Measurements from ENCODE around the gene APOE. TPM values are rescaled to one million over a fixed set of nuclear protein-coding genes. Genes with fewer than 3 reads are reported as not detected.
"Not testable (repeated sequence)": the region's sequence is repeated elsewhere in the genome, so short reads cannot be mapped to it uniquely, and the experiment has no call there.

Gene APOE
- not detected for polyA plus RNA-seq

GRCh38 chr19:44905437-44906160, at the start of gene APOE:
Gene APOE, plus strand, starts transcription at chr19:44905796. Its CDS starts 829 bp downstream, at chr19:44906625.
- H3K27me3 Mint-ChIP-seq, result peaks cover 16% of the 10 kb centered on the region
- H3K9me3 Mint-ChIP-seq, result no peaks in the 10 kb centered on the region
- no peak within 1 kb of the TSS for H3K27ac Mint-ChIP-seq
- H3K36me3 Mint-ChIP-seq, result no peaks in the 10 kb centered on the region
- peaks cover 0 to 6% (median 4%) of the 10 kb centered on the region in 3 donors for H3K4me1 Mint-ChIP-seq
- peak within 1 kb of the TSS in 2 of 4 donors; percentile 49 to 80 for H3K4me3 Mint-ChIP-seq

GRCh38 chr19:44856421-44857083, 49.0 kb upstream of the APOE start:
- peaks cover 18% of the 10 kb centered on the region for H3K27me3 Mint-ChIP-seq
- H3K4me3 Mint-ChIP-seq, result no peak overlapping the region
- H3K4me1 Mint-ChIP-seq, result no peaks in the 10 kb centered on the region
- no peak overlapping the region for H3K27ac Mint-ChIP-seq
- peaks cover 0 to 2% (median 0%) of the 10 kb centered on the region in 3 donors for H3K9me3 Mint-ChIP-seq
- no peaks in the 10 kb centered on the region for H3K36me3 Mint-ChIP-seq

GRCh38 chr19:44857837-44858236, 47.8 kb upstream of the APOE start:
- Mint-ChIP-seq H3K36me3 (no peaks in the 10 kb centered on the region), H3K4me1 (no peaks in the 10 kb centered on the region), H3K27ac (no peak overlapping the region), H3K9me3 (peaks cover 0 to 2% (median 0%) of the 10 kb centered on the region in 3 donors), H3K4me3 (no peak overlapping the region), H3K27me3 (peaks cover 16% of the 10 kb centered on the region)

GRCh38 chr19:44861576-44861975, 44.0 kb upstream of the APOE start:
- not testable (repeated sequence) for H3K36me3 Mint-ChIP-seq, H3K4me1 Mint-ChIP-seq, H3K27ac Mint-ChIP-seq, H3K9me3 Mint-ChIP-seq, H3K4me3 Mint-ChIP-seq
- H3K27me3 Mint-ChIP-seq, result peaks cover 14% of the 10 kb centered on the region

- no peaks in the 10 kb centered on the region for H3K36me3 Mint-ChIP-seq
Observed at GRCh38 chr19:44863990-44864389, 41.6 kb upstream of the APOE start.

GRCh38 chr19:44865196-44865767, 40.3 kb upstream of the APOE start:
- H3K9me3 Mint-ChIP-seq, result no peaks in the 10 kb centered on the region
- peaks cover 5% of the 10 kb centered on the region for H3K27me3 Mint-ChIP-seq
- peaks cover 2% of the 10 kb centered on the region for H3K36me3 Mint-ChIP-seq
- H3K27ac Mint-ChIP-seq, result no peak overlapping the region
- H3K4me3 Mint-ChIP-seq, result no peak overlapping the region
- H3K4me1 Mint-ChIP-seq, result no peaks in the 10 kb centered on the region

More at GRCh38 chr19:44863990-44864389, 41.6 kb upstream of the APOE start:
- Mint-ChIP-seq H3K4me3 (no peak overlapping the region), H3K9me3 (no peaks in the 10 kb centered on the region), H3K27me3 (peaks cover 11% of the 10 kb centered on the region), H3K27ac (no peak overlapping the region), H3K4me1 (no peaks in the 10 kb centered on the region)

- Mint-ChIP-seq H3K4me1 (no peaks in the 10 kb centered on the region), H3K27ac (no peak overlapping the region), H3K4me3 (no peak overlapping the region), H3K36me3 (peaks cover 2% of the 10 kb centered on the region), H3K9me3 (no peaks in the 10 kb centered on the region), H3K27me3 (peaks cover 5% of the 10 kb centered on the region)
Observed at GRCh38 chr19:44866664-44867063, 38.9 kb upstream of the APOE start.

GRCh38 chr19:44867578-44867977, 38.0 kb upstream of the APOE start:
- peak overlapping the region in 1 of 4 donors; percentile 28 for H3K4me3 Mint-ChIP-seq
- peaks cover 2% of the 10 kb centered on the region for H3K36me3 Mint-ChIP-seq
- H3K27ac Mint-ChIP-seq, result no peak overlapping the region
- no peaks in the 10 kb centered on the region for H3K9me3 Mint-ChIP-seq
- H3K27me3 Mint-ChIP-seq, result peaks cover 5% of the 10 kb centered on the region
- no peaks in the 10 kb centered on the region for H3K4me1 Mint-ChIP-seq

- Mint-ChIP-seq H3K9me3 (no peaks in the 10 kb centered on the region), H3K27me3 (peaks cover 11% of the 10 kb centered on the region), H3K36me3 (peaks cover 2% of the 10 kb centered on the region), H3K27ac (no peak overlapping the region), H3K4me1 (no peaks in the 10 kb centered on the region), H3K4me3 (no peak overlapping the region)
Observed at GRCh38 chr19:44869733-44870470, 35.7 kb upstream of the APOE start.

GRCh38 chr19:44871809-44872208, 33.8 kb upstream of the APOE start:
- Mint-ChIP-seq H3K9me3 (no peaks in the 10 kb centered on the region), H3K36me3 (peaks cover 2% of the 10 kb centered on the region), H3K4me1 (no peaks in the 10 kb centered on the region), H3K27ac (no peak overlapping the region), H3K27me3 (peaks cover 13% of the 10 kb centered on the region), H3K4me3 (no peak overlapping the region)

GRCh38 chr19:44872661-44873060, 32.9 kb upstream of the APOE start:
- Mint-ChIP-seq H3K27ac (no peak overlapping the region), H3K4me1 (no peaks in the 10 kb centered on the region), H3K9me3 (no peaks in the 10 kb centered on the region), H3K27me3 (peaks cover 13% of the 10 kb centered on the region), H3K36me3 (peaks cover 2% of the 10 kb centered on the region), H3K4me3 (no peak overlapping the region)

- Mint-ChIP-seq H3K27me3 (peaks cover 13% of the 10 kb centered on the region), H3K9me3 (no peaks in the 10 kb centered on the region), H3K36me3 (peaks cover 2% of the 10 kb centered on the region), H3K27ac (no peak overlapping the region), H3K4me3 (no peak overlapping the region), H3K4me1 (no peaks in the 10 kb centered on the region)
Observed at GRCh38 chr19:44874317-44874716, 31.3 kb upstream of the APOE start.

- Mint-ChIP-seq H3K4me1 (no peaks in the 10 kb centered on the region), H3K27me3 (peaks cover 14% of the 10 kb centered on the region), H3K27ac (no peak overlapping the region), H3K9me3 (no peaks in the 10 kb centered on the region), H3K4me3 (no peak overlapping the region), H3K36me3 (no peaks in the 10 kb centered on the region)
Observed at GRCh38 chr19:44875666-44876451, 29.7 kb upstream of the APOE start.

GRCh38 chr19:44876930-44877535, 28.6 kb upstream of the APOE start:
- H3K4me1 Mint-ChIP-seq, result no peaks in the 10 kb centered on the region
- no peaks in the 10 kb centered on the region for H3K9me3 Mint-ChIP-seq
- peaks cover 17% of the 10 kb centered on the region for H3K27me3 Mint-ChIP-seq
- H3K27ac Mint-ChIP-seq, result no peak overlapping the region
- no peaks in the 10 kb centered on the region for H3K36me3 Mint-ChIP-seq
- no peak overlapping the region for H3K4me3 Mint-ChIP-seq
